Ishikawa (cell line): Measurements from ENCODE around the gene PDE2A.

ENCODE experiments used
- CEBPB ChIP-seq: IDR thresholded peaks from 2 replicates; pipeline ENCODE4 v1.6.1; 2012
- EP300 ChIP-seq: IDR thresholded peaks from 2 replicates; pipeline ENCODE4 v1.6.1; 2012; ENCODE audit warnings: borderline replicate concordance
- FOXM1 ChIP-seq: IDR thresholded peaks from 2 replicates; pipeline ENCODE4 v1.6.1; 2012; ENCODE audit warnings: low read depth, borderline replicate concordance
- MAX ChIP-seq: IDR thresholded peaks from 2 replicates; pipeline ENCODE4 v1.6.1; 2012
- RAD21 ChIP-seq: IDR thresholded peaks from 2 replicates; pipeline ENCODE4 v1.6.1; 2012; ENCODE audit warnings: low read depth
- REST ChIP-seq: IDR thresholded peaks from 2 replicates; pipeline ENCODE4 v1.6.1; 2012; ENCODE audit warnings: low read depth, mild to moderate bottlenecking
- TAF1 ChIP-seq: IDR thresholded peaks from 2 replicates; pipeline ENCODE4 v1.6.1; 2012; ENCODE audit warnings: low read depth, mild to moderate bottlenecking
- TCF12 ChIP-seq: IDR thresholded peaks from 2 replicates; pipeline ENCODE4 v1.6.1; 2012; ENCODE audit warnings: low read depth
- TEAD4 ChIP-seq: IDR thresholded peaks from 2 replicates; pipeline ENCODE4 v1.6.1; 2012
- YY1 ChIP-seq: IDR thresholded peaks from 2 replicates; pipeline ENCODE4 v1.6.1; 2012; ENCODE audit warnings: low read depth

DNA sequence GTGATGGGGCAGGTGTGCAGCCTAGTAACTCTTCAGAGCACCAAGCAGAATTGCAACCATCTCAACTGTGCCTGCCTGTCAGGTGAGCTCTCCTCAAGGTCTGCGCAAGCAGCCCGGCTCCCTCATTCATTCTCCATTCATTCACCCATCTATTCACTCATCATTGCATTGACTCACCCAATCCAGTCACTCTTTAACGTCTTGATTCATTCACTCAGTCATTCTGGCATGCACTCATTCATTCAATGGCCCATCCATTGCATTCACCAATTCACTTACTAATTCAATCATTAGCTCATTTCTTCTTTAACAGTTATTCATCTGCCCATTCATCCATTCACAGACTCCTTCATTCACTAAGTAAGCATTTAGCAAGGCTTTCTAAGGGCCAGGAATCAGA, 111.8 kb downstream of the PDE2A start:
- TF ChIP-seq TEAD4: no peak
- no peak for TF ChIP-seq CEBPB
- no peak for TF ChIP-seq EP300
- TF ChIP-seq RAD21: no peak
- no peak for TF ChIP-seq TAF1
- TF ChIP-seq TCF12: no peak
- TF ChIP-seq REST: no peak
- no peak for TF ChIP-seq FOXM1
- TF ChIP-seq YY1: no peak
- TF ChIP-seq MAX: no peak
